NCI-H345 treated with DMSO at 0.1 percent for 48 hours (cell line): ENCODE data around the gene ZNF132.
A peak's percentile ranks its signal among the peaks of the same experiment; 100 is the strongest.
"Not testable (repeated sequence)": the region's sequence is repeated elsewhere in the genome, so short reads cannot be mapped to it uniquely, and the experiment has no call there.

Source experiments
- DNase-seq: peaks from one replicate; lab custom pipeline; 2025; ENCODE audit not compliant: unreplicated experiment; lab: John Stamatoyannopoulos, UW

ZNF132 gene

DNA sequence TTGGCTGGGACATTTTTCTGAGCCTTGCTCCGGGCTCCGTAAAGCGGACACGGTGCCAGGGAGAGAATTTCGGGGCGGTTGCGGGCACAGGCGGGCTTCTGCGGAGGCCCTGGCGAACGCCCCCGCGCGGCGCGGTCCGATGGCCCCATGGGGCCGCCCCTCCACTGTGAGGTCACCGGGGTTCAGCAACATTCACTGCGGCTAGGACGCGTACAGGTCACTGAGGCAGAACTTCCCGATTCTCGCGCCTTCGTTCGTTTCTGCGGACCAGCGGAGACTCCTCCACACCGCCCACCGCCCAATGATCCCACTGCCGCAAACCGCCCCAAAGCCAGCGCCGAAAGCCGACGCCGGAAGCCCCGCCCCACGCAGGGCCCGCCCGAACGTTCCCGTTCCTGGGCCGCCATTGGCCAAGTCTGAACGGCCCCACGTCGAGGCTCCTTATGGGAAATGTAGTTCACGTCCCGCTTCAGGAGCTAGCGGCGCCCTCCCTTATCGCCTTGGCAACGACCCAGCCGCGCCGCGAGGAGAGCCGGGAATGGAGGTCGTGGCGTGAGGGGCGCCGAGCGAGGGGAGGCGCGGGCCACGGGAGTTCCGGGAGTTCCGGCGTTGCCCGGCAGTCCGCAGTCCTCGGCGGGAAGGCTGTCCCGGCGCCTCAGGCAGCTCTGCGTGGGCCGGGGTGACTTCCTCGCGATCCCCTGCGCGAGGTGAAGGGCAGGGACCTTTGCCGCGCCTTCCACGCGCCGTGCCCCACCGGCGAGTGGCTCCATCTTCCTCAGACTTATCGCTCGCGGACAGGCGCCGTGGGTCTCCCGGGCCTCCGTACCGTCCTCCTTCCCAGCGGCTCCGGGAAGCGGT lies 31.6 kb downstream of the ZNF132 start, which contains the start of gene ZNF584:
TSS of gene ZNF584 (plus strand) at position 498 of the 858 bp plus-strand sequence. CDS start 499 bp downstream, outside the sequence.
- DNase-seq, result peak; percentile 70

DNA sequence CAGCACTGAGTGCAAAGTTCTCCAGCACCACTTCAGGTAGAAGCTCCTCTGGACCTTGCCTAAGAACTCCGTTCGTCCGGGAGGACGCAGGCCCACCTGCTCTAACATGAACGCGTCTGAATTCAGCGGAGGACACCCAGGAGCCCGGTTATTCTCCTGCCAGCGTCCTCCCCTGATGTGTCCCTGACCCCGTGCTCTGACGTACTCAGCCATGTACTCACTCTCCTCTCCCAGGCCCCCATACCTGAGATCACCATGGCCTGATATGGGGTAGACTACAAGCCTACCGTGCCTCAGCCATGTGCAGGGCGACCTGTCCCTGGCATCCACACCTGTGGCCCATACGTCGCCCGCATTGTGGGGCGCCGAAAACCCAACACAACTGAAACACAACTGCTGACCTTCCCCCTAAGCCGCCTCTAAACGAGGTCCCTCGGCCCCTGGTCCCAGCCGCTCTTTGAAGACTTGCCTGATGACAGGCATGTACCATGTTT lies 32.2 kb downstream of the ZNF132 start:
- DNase-seq, result no peak

DNA sequence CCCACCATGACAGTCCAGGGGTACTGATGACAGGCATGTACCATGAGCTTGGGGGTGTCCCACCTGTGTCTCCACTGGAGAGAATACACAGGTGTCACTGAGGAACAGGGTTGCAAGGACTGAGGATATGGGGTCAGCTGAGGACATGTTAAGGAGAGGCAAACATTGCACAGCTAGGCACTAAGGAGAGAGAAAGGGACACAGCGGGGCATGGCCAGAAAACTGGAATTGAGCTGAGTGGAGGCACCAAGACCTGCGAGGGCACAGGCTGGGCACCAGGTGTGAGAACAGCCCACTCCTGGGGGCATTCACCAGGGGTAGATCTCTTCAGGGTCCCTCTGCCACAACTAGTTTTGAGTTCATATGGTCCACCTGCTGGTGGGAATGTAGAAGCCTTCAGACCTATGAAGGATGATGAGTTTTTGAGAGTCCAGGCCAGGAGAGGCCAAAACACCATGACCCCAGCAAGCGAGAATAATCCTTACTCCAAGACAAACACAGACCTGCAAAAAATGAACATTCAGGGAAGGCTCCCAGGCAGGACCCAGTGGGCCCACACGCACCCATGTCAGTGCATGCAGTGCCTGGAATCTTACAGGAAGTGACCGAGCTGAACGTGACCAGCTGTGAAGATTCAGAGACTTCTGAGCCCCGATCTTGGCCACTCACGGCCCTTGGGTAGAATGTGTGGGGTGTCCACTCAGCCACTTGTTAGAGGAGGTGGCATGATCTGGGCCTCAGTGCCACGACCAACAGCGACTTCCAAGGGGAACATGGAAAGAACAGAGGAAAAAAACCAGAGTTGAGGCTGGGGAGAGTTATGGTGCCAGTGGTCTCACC lies 32.9 kb downstream of the ZNF132 start:
- DNase-seq, result no peak

DNA sequence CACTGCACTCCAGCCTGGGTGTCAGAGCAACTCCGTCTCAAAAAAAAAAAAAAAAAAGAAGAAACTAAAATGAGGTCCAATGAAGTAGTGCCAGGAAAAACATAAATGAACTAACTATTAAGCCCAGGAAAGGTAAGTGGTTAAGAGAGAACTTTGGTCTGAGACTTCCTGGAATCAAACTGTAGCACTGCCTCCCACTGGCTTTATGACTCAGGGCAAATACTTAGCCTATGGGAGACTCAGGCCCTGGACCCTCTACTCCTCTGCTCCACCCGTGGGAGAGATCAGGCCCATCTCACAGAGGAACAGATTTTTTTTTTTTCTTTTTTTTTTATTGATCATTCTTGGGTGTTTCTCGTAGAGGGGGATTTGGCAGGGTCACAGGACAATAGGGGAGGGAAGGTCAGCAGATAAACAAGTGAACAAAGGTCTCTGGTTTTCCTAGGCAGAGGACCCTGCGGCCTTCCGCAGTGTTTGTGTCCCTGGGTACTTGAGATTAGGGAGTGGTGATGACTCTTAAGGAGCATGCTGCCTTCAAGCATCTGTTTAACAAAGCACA lies 36.0 kb downstream of the ZNF132 start:
- DNase-seq, result not testable (repeated sequence)

DNA sequence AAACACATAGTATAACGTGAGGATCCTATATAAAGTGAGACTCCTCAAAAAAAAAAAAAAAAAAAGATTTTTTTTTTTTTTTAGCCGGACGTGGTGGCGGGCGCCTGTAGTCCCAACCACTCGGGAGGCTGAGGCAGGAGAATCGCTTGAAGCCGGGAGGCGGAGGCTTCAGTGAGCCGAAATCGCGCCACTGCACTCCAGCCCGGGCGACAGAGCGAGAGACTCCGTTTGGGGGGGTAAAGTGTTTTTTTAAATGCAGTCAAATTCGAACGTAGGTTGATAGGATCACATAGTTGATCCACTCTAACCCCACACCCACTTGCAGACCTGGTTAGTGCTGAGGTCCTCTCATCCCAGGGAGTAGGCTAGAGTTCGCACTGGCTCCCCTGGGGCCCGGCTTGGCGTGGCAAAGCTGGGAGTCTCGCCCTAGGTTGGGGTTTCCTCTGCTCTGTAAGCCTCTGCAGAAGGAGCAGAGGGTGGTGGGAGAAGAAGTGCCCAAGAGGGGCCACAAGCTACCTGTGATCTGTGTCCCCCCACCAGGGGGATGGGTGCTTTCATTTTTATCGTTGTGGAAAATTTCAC lies 38.0 kb downstream of the ZNF132 start:
- no peak for DNase-seq

- DNase-seq, result peak; percentile 94
These were observed 38.8 kb downstream of the ZNF132 start for GRCh38 chr19:58400916-58401839.

- DNase-seq, result peak; percentile 18
These were observed 39.5 kb downstream of the ZNF132 start for GRCh38 chr19:58400316-58400915.

DNA sequence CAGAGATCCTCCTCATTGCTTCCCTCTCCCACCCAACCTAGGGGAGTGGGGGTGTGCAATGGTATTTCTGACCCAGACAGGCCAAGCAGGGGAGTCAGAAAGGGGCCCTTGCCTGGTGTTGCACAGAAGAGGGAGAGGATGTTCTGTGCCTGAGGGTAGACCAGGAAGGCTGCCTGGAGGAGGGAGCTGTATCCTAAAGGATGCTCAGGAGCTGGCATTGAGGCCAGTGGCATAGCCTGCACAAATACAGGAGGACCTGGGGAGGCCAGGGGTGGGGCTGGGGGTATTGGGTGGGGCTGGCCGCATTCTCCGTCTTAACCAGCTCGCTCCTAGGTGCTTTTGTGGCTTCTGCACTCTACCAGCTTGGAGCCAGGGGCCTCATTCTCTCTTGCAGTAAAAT lies 40.0 kb downstream of the ZNF132 start:
- DNase-seq, result no peak

GRCh38 chr19:58398545-58398944 lies 41.4 kb downstream of the ZNF132 start:
- DNase-seq, result no peak

GRCh38 chr19:58398087-58398486 lies 41.9 kb downstream of the ZNF132 start:
- DNase-seq, result no peak

GRCh38 chr19:58397533-58398037 lies 42.4 kb downstream of the ZNF132 start:
- DNase-seq, result no peak

GRCh38 chr19:58396691-58397532 lies 43.0 kb downstream of the ZNF132 start:
- DNase-seq, result no peak

DNA sequence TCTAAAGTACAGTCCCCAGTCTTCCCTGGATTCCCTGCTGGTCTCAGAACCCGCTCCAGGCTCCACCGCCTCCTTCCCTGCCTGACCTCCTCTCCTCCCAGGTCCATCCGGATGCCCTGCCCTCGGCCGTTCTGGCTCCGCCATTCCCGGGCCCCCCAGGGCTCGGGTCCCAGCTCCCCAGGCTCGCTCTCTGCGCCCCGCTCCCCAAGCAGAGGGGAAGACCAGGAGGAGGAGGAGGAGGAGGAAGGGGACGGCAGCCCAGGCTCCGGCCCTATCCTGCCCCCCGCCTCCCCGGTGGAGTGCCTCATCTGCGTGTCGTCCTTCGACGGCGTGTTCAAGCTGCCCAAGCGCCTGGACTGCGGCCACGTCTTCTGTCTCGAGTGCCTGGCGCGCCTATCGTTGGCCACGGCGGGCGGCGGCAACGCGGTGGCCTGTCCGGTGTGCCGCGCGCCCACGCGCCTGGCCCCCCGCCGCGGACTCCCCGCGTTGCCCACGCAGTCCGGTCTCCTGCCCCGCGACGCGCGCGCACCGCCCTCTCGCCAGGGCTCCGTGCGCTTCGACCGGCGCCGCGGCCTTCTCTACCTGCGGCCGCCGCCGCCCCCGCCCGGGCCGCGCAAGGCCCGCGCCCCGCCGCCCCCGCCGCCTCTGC lies 43.9 kb downstream of the ZNF132 start:
- DNase-seq, result no peak

DNA sequence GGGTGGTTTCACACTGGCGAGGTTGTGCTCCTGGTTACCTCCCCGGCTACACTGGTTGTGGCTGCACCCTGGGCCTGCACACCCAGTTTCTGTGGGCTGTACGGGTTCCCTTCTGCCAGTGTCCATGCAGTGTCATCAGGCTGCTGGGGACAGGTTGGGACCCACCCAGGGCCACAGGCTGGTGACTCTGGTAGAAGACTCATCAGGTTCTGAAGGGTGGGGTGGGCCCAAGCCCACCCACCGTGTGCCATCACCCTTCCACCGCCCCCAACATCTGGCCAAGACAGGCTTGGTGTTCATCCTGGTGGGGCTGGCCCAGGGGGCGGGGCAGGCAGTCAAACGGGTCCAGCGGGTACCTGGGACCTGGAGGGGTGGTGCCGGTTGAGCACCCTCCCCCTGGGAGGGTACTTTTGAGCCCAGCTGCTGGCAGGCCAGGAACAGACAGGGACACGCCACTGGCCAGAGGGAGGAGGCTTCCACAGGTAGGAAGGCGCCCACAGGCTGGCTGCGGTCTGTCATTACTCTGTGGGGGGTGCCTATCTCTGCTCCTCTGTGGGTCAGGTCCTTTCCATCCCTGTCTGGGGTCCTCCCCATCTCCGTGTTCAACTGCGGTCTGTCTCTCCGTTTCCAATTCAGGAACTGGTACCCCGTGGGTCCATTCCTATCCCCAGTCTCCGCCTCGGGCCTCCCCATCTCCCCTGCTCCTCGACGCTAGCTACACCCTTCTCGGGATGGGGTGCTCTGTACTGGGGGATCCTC lies 44.6 kb downstream of the ZNF132 start, which contains the start of gene RNF225:
TSS of gene RNF225 (plus strand) at position 437 of the 759 bp plus-strand sequence. CDS start 434 bp downstream, outside the sequence.
- no peak for DNase-seq

DNA sequence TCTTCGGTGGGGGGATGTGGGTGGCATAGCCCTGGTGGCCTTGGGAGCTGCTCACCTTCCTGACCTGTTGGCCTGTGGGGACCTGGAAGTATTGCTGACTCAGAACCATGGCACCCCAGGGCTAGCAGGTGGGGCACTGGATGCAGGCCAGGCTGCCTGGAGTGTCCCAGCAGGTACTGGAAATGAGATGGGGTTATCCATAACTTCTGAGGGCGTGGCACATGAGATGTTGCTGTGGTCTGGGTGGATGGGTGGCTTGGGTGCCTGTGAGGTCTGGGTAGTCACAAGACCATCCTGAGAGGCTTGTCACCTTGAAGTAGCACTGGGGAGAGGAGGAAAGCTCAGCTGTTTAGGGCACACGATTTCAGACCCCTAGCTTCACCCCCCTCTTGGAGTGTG lies 45.1 kb downstream of the ZNF132 start:
- DNase-seq, result no peak

DNA sequence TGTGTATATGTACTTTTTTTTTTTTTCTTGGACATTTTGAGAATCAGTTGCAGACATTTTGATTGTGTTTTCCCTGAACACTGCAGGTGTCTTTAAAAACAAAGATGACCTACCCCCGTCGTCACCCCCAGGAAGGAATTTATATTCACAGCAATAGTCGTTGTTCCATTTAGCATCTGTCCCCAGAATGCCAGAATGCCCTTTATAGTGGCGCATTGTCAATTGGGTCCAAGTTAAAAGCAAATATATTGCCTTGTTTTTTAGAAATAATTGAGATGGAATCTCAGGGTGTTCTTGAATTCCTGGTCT lies 46.3 kb downstream of the ZNF132 start:
- no peak for DNase-seq
